Endodermal cell (in vitro differentiated cells): ENCODE measurements around the gene ACAT2. TPM values are rescaled to one million over a fixed set of nuclear protein-coding genes. Genes with fewer than 3 reads are reported as not detected.

ENCODE experiments used
- DNase-seq: peaks from one replicate; pipeline ENCODE4 v3.0.0-alpha.2; 2017
- H3K27ac ChIP-seq: 2 replicates; pipeline ENCODE4 v1.5.1; 2013; ENCODE audit warnings: mild to moderate bottlenecking, low read depth, low read length, moderate library complexity
- H3K27me3 ChIP-seq: 2 replicates; pipeline ENCODE4 v1.6.1; 2013; ENCODE audit warnings: mild to moderate bottlenecking, low read length, moderate library complexity; ENCODE audit not compliant: insufficient read depth, control insufficient read depth, poor library complexity, severe bottlenecking
- H3K36me3 ChIP-seq: 2 replicates; pipeline ENCODE4 v1.7.0; 2013; ENCODE audit warnings: mild to moderate bottlenecking, low read length, moderate library complexity; ENCODE audit not compliant: control insufficient read depth, insufficient read depth
- H3K4me1 ChIP-seq: one replicate; pipeline ENCODE4 v1.7.0; 2013; ENCODE audit warnings: low read length; ENCODE audit not compliant: control insufficient read depth, insufficient read depth
- H3K4me3 ChIP-seq: 2 replicates; pipeline ENCODE4 v1.5.1; 2013; ENCODE audit warnings: mild to moderate bottlenecking, low read length, moderate library complexity
- H3K9ac ChIP-seq: 2 replicates; pipeline ENCODE4 v1.6.1; 2013; ENCODE audit warnings: mild to moderate bottlenecking, low read length, moderate library complexity; ENCODE audit not compliant: poor library complexity, severe bottlenecking; ENCODE audit errors: extremely low read depth
- H3K9me3 ChIP-seq: 2 replicates; pipeline ENCODE4 v1.6.1; 2013; ENCODE audit warnings: mild to moderate bottlenecking, low read length, moderate library complexity; ENCODE audit not compliant: control insufficient read depth
- H3K27ac Mint-ChIP-seq: 2 replicates; pipeline ENCODE4 v1.8.0; 2020; ENCODE audit warnings: mixed read lengths
- H3K27me3 Mint-ChIP-seq: 2 replicates; pipeline ENCODE4 v1.8.0; 2021; ENCODE audit warnings: mild to moderate bottlenecking, mixed read lengths; ENCODE audit not compliant: insufficient read depth
- H3K36me3 Mint-ChIP-seq: 2 replicates; pipeline ENCODE4 v1.8.0; 2020; ENCODE audit warnings: low read depth, mixed read lengths
- H3K4me1 Mint-ChIP-seq: 2 replicates; pipeline ENCODE4 v1.8.0; 2020; ENCODE audit warnings: mixed read lengths
- H3K4me3 Mint-ChIP-seq: 2 replicates; pipeline ENCODE4 v1.8.0; 2020; ENCODE audit warnings: mild to moderate bottlenecking, moderate library complexity, mixed read lengths
- H3K9me3 Mint-ChIP-seq: 2 replicates; pipeline ENCODE4 v1.8.0; 2020; ENCODE audit warnings: mild to moderate bottlenecking, mixed read lengths
- CTCF ChIP-seq: fragments of 200-600 bp; sonication (generic); conservative IDR thresholded peaks from 2 replicates; pipeline ENCODE4 v1.5.0; 2021; ENCODE audit warnings: antibody characterized with exemption, mild to moderate bottlenecking
- WGBS, 2 experiments: methylation state at CpG; one replicate each; pipeline versions ENCODE4 v1.1.5 to v1.1.7; 2013; ENCODE audit warnings: missing lambda C conversion rate in 2 of 2, mixed read lengths in 1 of 2; ENCODE audit not compliant: insufficient coverage in 1 of 2, insufficient read length in 1 of 2; 5-methylcytosine and 5-hydroxymethylcytosine counted together
- total RNA-seq, 2 donors: library from RNA; stranded (reverse); fragmentation: NEBNext Ultra II Directional in 1 of 2; extraction: Animal tissue kit (Norgen Biotek cat#: 25700) in 1 of 2; gene quantifications; 2 replicates in 1 of 2; 3 replicates in 1 of 2; pipeline ENCODE4 v1.2.1, GENCODE V29; 2021

The ACAT2 gene
- total RNA-seq, 2 donors from 2014 or later = 108 to 147 TPM

- Histone ChIP-seq H3K9me3 (no peaks in the 10 kb centered on the region), H3K4me1 (no peaks in the 10 kb centered on the region), H3K4me3 (no peak overlapping the region), H3K27me3 (no peaks in the 10 kb centered on the region), H3K9ac (no peak overlapping the region), H3K36me3 (peaks cover 8% of the 10 kb centered on the region), H3K27ac (no peak overlapping the region)
- no peaks in the 10 kb centered on the region for H3K9me3 Mint-ChIP-seq
- TF ChIP-seq CTCF = no peak
- no peak for DNase-seq
- H3K4me3 Mint-ChIP-seq = no peak overlapping the region
- no peak overlapping the region for H3K27ac Mint-ChIP-seq
- H3K36me3 Mint-ChIP-seq = no peaks in the 10 kb centered on the region
- WGBS, 2 experiments = 96 to 100% methylated on average over 4 to 5 of the region's 5 CpGs
- peaks cover under 1% of the 10 kb centered on the region for H3K27me3 Mint-ChIP-seq
- H3K4me1 Mint-ChIP-seq = peaks cover 8% of the 10 kb centered on the region
Measured at GRCh38 chr6:159714404-159714803, 47.4 kb upstream of the ACAT2 start.

DNA sequence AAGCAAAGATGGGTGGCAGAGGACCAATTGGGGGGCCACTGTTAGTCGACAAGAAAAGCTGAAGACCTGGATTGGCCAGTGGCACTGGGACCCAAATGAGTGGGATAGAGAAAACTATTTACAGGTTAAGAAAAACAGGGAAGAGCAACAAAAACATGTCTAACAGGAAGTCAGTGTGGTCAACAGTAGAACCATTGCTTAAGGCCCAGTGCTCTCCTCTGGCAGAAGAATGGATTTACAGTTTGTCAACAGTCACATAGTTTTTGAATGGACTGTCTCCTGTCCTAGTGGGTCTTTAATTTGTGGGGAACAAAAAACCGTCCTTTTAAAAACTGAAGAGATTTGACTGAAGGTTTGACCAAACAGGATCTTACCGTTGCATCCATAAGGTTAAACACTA, 46.7 kb upstream of the ACAT2 start:
- Mint-ChIP-seq H3K9me3 (no peaks in the 10 kb centered on the region), H3K27ac (no peak overlapping the region), H3K4me3 (no peak overlapping the region), H3K4me1 (peaks cover 8% of the 10 kb centered on the region), H3K27me3 (no peaks in the 10 kb centered on the region), H3K36me3 (no peaks in the 10 kb centered on the region)
- DNase-seq = no peak
- no peak for TF ChIP-seq CTCF
- Histone ChIP-seq H3K4me3 (no peak overlapping the region), H3K9me3 (no peaks in the 10 kb centered on the region), H3K4me1 (no peaks in the 10 kb centered on the region), H3K27ac (no peak overlapping the region), H3K9ac (no peak overlapping the region), H3K36me3 (peaks cover 8% of the 10 kb centered on the region), H3K27me3 (no peaks in the 10 kb centered on the region)
- 50 to 62% methylated on average over 2 to 3 of the region's 3 CpGs for WGBS, 2 experiments

- WGBS, 2 experiments = 90 to 92% methylated on average over 3 of the region's 3 CpGs
- Histone ChIP-seq H3K4me3 (no peak overlapping the region), H3K27ac (no peak overlapping the region), H3K36me3 (peaks cover 8% of the 10 kb centered on the region), H3K9ac (no peak overlapping the region), H3K9me3 (no peaks in the 10 kb centered on the region), H3K27me3 (no peaks in the 10 kb centered on the region), H3K4me1 (no peaks in the 10 kb centered on the region)
- no peaks in the 10 kb centered on the region for H3K36me3 Mint-ChIP-seq
- no peaks in the 10 kb centered on the region for H3K9me3 Mint-ChIP-seq
- no peak for TF ChIP-seq CTCF
- no peaks in the 10 kb centered on the region for H3K27me3 Mint-ChIP-seq
- no peak for DNase-seq
- peaks cover 11% of the 10 kb centered on the region for H3K4me1 Mint-ChIP-seq
- H3K4me3 Mint-ChIP-seq = no peak overlapping the region
- H3K27ac Mint-ChIP-seq = no peak overlapping the region
Measured at GRCh38 chr6:159715605-159716004, 46.2 kb upstream of the ACAT2 start.
